Keratinocyte (primary cell): ENCODE measurements around the gene CSNK1D. TPM values are rescaled to one million over a fixed set of nuclear protein-coding genes. Genes with fewer than 3 reads are reported as not detected.

Experiments used
- polyA plus RNA-seq, 5 experiments: library from polyadenylated mRNA; depleted of rRNA in 3 of 5; stranded (reverse) in 3 of 5; stranded (forward) in 1 of 5; unstranded in 1 of 5; fragments of >200 nt; gene quantifications; 1 replicate in 1 of 5; 2 replicates in 3 of 5; 3 replicates in 1 of 5; pipeline versions ENCODE4 v1.2.1 to v1.2.3, GENCODE V29; 2011 to 2012; ENCODE audit warnings: missing spikeins in 2 of 5, low read depth in 1 of 5, low replicate concordance in 1 of 5

Gene CSNK1D
- polyA plus RNA-seq, 1 donor (not counting 4 experiments of a cell fraction or from before 2014, with no cell fraction given): 86.0 TPM

Other genes with a start within 250 kb of the CSNK1D start
- gene RAC3, start 242.0 kb downstream of the CSNK1D start, polyA plus RNA-seq: 10.2 to 23.0 TPM (median 12.3 TPM) in 3 replicates
- 45.4 to 73.6 TPM (median 64.0 TPM) in 3 replicates for gene DCXR, start 236.0 kb downstream of the CSNK1D start, polyA plus RNA-seq
- 10.2 to 25.3 TPM (median 13.6 TPM) in 3 replicates for gene RFNG, start 221.9 kb downstream of the CSNK1D start, polyA plus RNA-seq
- 60.4 to 99.3 TPM (median 81.7 TPM) in 3 replicates for gene GPS1, start 221.8 kb downstream of the CSNK1D start, polyA plus RNA-seq
- gene DUS1L, start 207.9 kb downstream of the CSNK1D start, polyA plus RNA-seq: 49.1 to 68.3 TPM (median 52.0 TPM) in 3 replicates
- gene FASN, start 175.5 kb downstream of the CSNK1D start, polyA plus RNA-seq: 44.7 to 137 TPM (median 55.7 TPM) in 3 replicates
- gene CCDC57, start 60.9 kb downstream of the CSNK1D start, polyA plus RNA-seq: 14.0 to 24.8 TPM (median 19.2 TPM) in 3 replicates
- 35.7 to 112 TPM (median 40.7 TPM) in 3 replicates for gene SLC16A3, start 44.7 kb downstream of the CSNK1D start, polyA plus RNA-seq
- gene CD7, start 43.9 kb upstream of the CSNK1D start, polyA plus RNA-seq: 0.05 TPM in 1 of 3 replicates, not detected in the others
- 1.7 to 2.2 TPM (median 2.0 TPM) in 3 replicates for gene SECTM1, start 60.1 kb upstream of the CSNK1D start, polyA plus RNA-seq
- 0.06 TPM in 1 of 3 replicates, not detected in the others for gene TEX19, start 85.5 kb upstream of the CSNK1D start, polyA plus RNA-seq
- gene UTS2R, start 98.1 kb upstream of the CSNK1D start, polyA plus RNA-seq: not detected in 3 replicates
- 5.6 to 7.8 TPM (median 6.6 TPM) in 3 replicates for gene HEXD, start 144.6 kb upstream of the CSNK1D start, polyA plus RNA-seq
- 10.8 to 21.6 TPM (median 15.3 TPM) in 3 replicates for gene OGFOD3, start 144.9 kb upstream of the CSNK1D start, polyA plus RNA-seq
- 30.2 to 36.0 TPM (median 34.2 TPM) in 3 replicates for gene CYBC1, start 177.1 kb upstream of the CSNK1D start, polyA plus RNA-seq
- 31.9 to 36.8 TPM (median 32.9 TPM) in 3 replicates for gene NARF, start 185.0 kb upstream of the CSNK1D start, polyA plus RNA-seq
- 39.4 to 43.9 TPM (median 43.8 TPM) in 3 replicates for gene FOXK2, start 246.0 kb upstream of the CSNK1D start, polyA plus RNA-seq